Suprapubic skin (tissue), 4 donors: ENCODE results near the gene TMEM126A. TPM values are rescaled to one million over a fixed set of nuclear protein-coding genes. Genes with fewer than 3 reads are reported as not detected.

Source experiments
- DNase-seq, 2 donors: peaks; one replicate each; pipeline ENCODE4 v3.0.0-alpha.2; 2019; ENCODE audit warnings: low spot score in 2 of 2
- H3K27ac ChIP-seq: fragments of 200-600 bp; sonication (generic); one replicate; pipeline ENCODE4 v1.5.1; 2019
- H3K27me3 ChIP-seq: fragments of 200-600 bp; sonication (generic); one replicate; pipeline ENCODE4 v1.5.1; 2019
- H3K36me3 ChIP-seq: fragments of 200-600 bp; sonication (generic); one replicate; pipeline ENCODE4 v1.5.1; 2019
- H3K4me1 ChIP-seq: fragments of 200-600 bp; sonication (generic); one replicate; pipeline ENCODE4 v1.5.1; 2019
- H3K4me3 ChIP-seq: fragments of 200-600 bp; sonication (generic); one replicate; pipeline ENCODE4 v1.5.1; 2019; ENCODE audit warnings: mild to moderate bottlenecking
- H3K9me3 ChIP-seq: fragments of 200-600 bp; sonication (generic); one replicate; pipeline ENCODE4 v1.5.1; 2019
- EP300 ChIP-seq: sonication (generic); formaldehyde crosslinking; IDR thresholded peaks from one replicate; pipeline ENCODE4 v1.6.1; 2017; ENCODE audit warnings: antibody characterized with exemption
- POLR2A ChIP-seq, 2 donors: fragments of 450-650 bp; IDR thresholded peaks; one replicate each; pipeline ENCODE4 v1.6.1; 2017; ENCODE audit warnings: antibody characterized with exemption in 2 of 2, mild to moderate bottlenecking in 2 of 2, moderate library complexity in 2 of 2
- POLR2AphosphoS5 ChIP-seq, 3 donors: sonication (generic); formaldehyde crosslinking; IDR thresholded peaks; one replicate each; pipeline ENCODE4 v1.6.1; 2017; ENCODE audit warnings: antibody characterized with exemption in 3 of 3
- WGBS: methylation state at CpG from one replicate; pipeline ENCODE4 v1.1.5; 2018; 5-methylcytosine and 5-hydroxymethylcytosine counted together
- total RNA-seq, 4 donors: library from RNA; depleted of rRNA; stranded (reverse); fragments of >200 nt; gene quantifications; one replicate each; pipeline ENCODE4 v1.1.0, GENCODE V29; 2016
- TF ChIP-seq, protein P1 (sequence below), 2 donors: fragments of 200-600 bp in 1 of 2; fragments of 450-650 bp in 1 of 2; sonication (generic) in 1 of 2; IDR thresholded peaks; one replicate each; pipeline ENCODE4 v1.5.1; 2016 to 2019; ENCODE audit warnings: antibody characterized with exemption in 2 of 2, mild to moderate bottlenecking in 1 of 2, moderate library complexity in 1 of 2

Gene TMEM126A
- total RNA-seq, 4 donors from 2014 or later, result 13.9 to 19.4 (median 15.9) TPM

DNA sequence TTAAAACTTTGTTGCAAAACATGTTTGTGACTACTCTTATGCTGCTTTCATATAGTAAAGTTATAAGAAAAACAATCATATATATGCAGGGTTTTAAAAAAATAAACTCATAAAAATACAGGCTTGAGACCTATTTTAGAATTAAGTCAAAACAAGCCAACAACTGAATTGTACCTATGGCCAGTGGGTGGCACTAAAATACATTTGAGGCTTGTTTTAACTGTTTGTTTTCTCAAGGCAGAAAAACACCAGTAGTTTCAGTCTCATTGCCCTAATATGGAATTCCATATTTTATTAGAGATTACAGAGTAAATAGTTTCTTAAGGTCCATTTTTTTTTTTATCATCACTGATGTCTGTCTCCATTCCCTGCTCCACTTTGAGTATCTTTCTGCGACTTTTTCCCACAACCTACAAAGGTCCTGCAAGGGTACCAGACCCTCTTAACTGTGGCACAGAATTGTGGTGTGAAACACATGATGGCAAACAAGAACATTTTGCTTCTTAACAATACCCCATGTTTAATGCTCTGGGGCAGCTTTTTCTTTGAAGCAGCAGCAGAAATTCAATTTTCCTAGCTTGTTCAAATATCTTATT lies 46.7 kb downstream of the TMEM126A start:
- H3K27me3 ChIP-seq, result no peaks in the 10 kb centered on the region
- no peak for DNase-seq
- no peak for TF ChIP-seq POLR2A (IDR thresholded peaks at IDR 0.05)
- no peak for TF ChIP-seq EP300
- TF ChIP-seq, protein P1, sequence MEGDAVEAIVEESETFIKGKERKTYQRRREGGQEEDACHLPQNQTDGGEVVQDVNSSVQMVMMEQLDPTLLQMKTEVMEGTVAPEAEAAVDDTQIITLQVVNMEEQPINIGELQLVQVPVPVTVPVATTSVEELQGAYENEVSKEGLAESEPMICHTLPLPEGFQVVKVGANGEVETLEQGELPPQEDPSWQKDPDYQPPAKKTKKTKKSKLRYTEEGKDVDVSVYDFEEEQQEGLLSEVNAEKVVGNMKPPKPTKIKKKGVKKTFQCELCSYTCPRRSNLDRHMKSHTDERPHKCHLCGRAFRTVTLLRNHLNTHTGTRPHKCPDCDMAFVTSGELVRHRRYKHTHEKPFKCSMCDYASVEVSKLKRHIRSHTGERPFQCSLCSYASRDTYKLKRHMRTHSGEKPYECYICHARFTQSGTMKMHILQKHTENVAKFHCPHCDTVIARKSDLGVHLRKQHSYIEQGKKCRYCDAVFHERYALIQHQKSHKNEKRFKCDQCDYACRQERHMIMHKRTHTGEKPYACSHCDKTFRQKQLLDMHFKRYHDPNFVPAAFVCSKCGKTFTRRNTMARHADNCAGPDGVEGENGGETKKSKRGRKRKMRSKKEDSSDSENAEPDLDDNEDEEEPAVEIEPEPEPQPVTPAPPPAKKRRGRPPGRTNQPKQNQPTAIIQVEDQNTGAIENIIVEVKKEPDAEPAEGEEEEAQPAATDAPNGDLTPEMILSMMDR (IDR thresholded peaks at IDR 0.05), result peak in 1 of 2 donors; percentile 7
- no peak for TF ChIP-seq POLR2AphosphoS5 (IDR thresholded peaks at IDR 0.05)
- no peak overlapping the region for H3K4me3 ChIP-seq
- no peaks in the 10 kb centered on the region for H3K36me3 ChIP-seq
- no peaks in the 10 kb centered on the region for H3K9me3 ChIP-seq
- WGBS, result 95% methylated on average over 1 of the region's 1 CpG
- no peaks in the 10 kb centered on the region for H3K4me1 ChIP-seq
- no peak overlapping the region for H3K27ac ChIP-seq

GRCh38 chr11:85695546-85695945 lies 47.8 kb downstream of the TMEM126A start:
- no peaks in the 10 kb centered on the region for H3K9me3 ChIP-seq
- no peaks in the 10 kb centered on the region for H3K4me1 ChIP-seq
- H3K27ac ChIP-seq, result no peak overlapping the region
- TF ChIP-seq EP300 (no peak), POLR2AphosphoS5 (IDR thresholded peaks at IDR 0.05) (no peak), POLR2A (IDR thresholded peaks at IDR 0.05) (no peak)
- TF ChIP-seq, protein P1 (IDR thresholded peaks at IDR 0.05), result no peak
- H3K27me3 ChIP-seq, result no peaks in the 10 kb centered on the region
- H3K4me3 ChIP-seq, result no peak overlapping the region
- H3K36me3 ChIP-seq, result no peaks in the 10 kb centered on the region
- DNase-seq, result no peak

DNA sequence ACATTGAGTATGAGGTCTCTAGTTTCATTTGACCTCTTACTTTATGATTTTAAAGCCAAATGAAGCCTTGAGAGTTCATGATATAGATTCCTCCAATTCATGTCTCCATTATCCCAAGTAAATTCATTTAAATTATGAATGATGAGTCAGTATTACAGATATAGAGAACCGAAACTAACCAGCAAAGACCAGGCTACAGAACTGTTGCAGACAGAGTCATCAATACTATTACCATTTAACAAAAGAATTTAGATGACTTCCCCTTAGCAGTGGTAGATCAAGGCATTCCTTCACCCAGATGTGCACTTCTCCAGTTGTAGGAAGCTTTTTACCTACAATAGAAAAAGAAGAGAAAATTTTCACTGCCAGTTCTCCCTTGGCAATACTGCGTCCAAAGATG lies 50.0 kb downstream of the TMEM126A start:
- Histone ChIP-seq H3K4me3 (no peak overlapping the region), H3K27ac (no peak overlapping the region), H3K9me3 (no peaks in the 10 kb centered on the region), H3K4me1 (no peaks in the 10 kb centered on the region), H3K27me3 (no peaks in the 10 kb centered on the region), H3K36me3 (no peaks in the 10 kb centered on the region)
- 64% methylated on average over 2 of the region's 2 CpGs for WGBS
- TF ChIP-seq POLR2A (IDR thresholded peaks at IDR 0.05) (no peak), POLR2AphosphoS5 (IDR thresholded peaks at IDR 0.05) (no peak), EP300 (no peak)
- TF ChIP-seq, protein P1 (IDR thresholded peaks at IDR 0.05), result no peak
- no peak for DNase-seq

- Histone ChIP-seq H3K36me3 (no peaks in the 10 kb centered on the region), H3K9me3 (no peaks in the 10 kb centered on the region), H3K27ac (no peak overlapping the region), H3K4me3 (no peak overlapping the region), H3K4me1 (no peaks in the 10 kb centered on the region), H3K27me3 (no peaks in the 10 kb centered on the region)
- TF ChIP-seq, protein P1 (IDR thresholded peaks at IDR 0.05), result no peak
- TF ChIP-seq EP300 (no peak), POLR2A (IDR thresholded peaks at IDR 0.05) (no peak), POLR2AphosphoS5 (IDR thresholded peaks at IDR 0.05) (no peak)
- no peak for DNase-seq
- 57% methylated on average over 1 of the region's 1 CpG for WGBS
These were observed 50.4 kb downstream of the TMEM126A start for GRCh38 chr11:85698195-85698594.

GRCh38 chr11:85699957-85700741 lies 52.4 kb downstream of the TMEM126A start:
- H3K4me1 ChIP-seq, result no peaks in the 10 kb centered on the region
- no peaks in the 10 kb centered on the region for H3K27me3 ChIP-seq
- TF ChIP-seq POLR2A (IDR thresholded peaks at IDR 0.05) (no peak), EP300 (no peak), POLR2AphosphoS5 (IDR thresholded peaks at IDR 0.05) (no peak)
- TF ChIP-seq, protein P1 (IDR thresholded peaks at IDR 0.05), result no peak
- WGBS, result 83% methylated on average over 2 of the region's 2 CpGs
- no peak for DNase-seq
- H3K9me3 ChIP-seq, result no peaks in the 10 kb centered on the region
- H3K36me3 ChIP-seq, result no peaks in the 10 kb centered on the region
- no peak overlapping the region for H3K4me3 ChIP-seq
- H3K27ac ChIP-seq, result no peak overlapping the region
